NCI-H1092 (cell line): ENCODE results near the gene ZNF329.

Experiments
- DNase-seq: peaks from one replicate; lab custom pipeline; 2025; lab: John Stamatoyannopoulos, UW

ZNF329 gene

GRCh38 chr19:58118979-58119733 is 31.4 kb downstream of the ZNF329 start:
- DNase-seq, result no peak

GRCh38 chr19:58117841-58118575 is 32.6 kb downstream of the ZNF329 start:
- no peak for DNase-seq

GRCh38 chr19:58108546-58108817 is 42.1 kb downstream of the ZNF329 start:
- DNase-seq, result no peak

- DNase-seq, result no peak
These were observed 42.6 kb downstream of the ZNF329 start for GRCh38 chr19:58107778-58108545.

GRCh38 chr19:58098682-58098998 is 51.9 kb downstream of the ZNF329 start:
- DNase-seq, result no peak

GRCh38 chr19:58097781-58098681 is 52.6 kb downstream of the ZNF329 start, which contains the start of gene ZSCAN18:
ZSCAN18 (minus strand) TSS chr19:58098231; CDS start chr19:58090267, 7,964 bp downstream.
- DNase-seq, result peak; percentile 93

GRCh38 chr19:58097349-58097748 is 53.2 kb downstream of the ZNF329 start:
- no peak for DNase-seq

GRCh38 chr19:58096884-58097283 is 53.7 kb downstream of the ZNF329 start:
- DNase-seq, result no peak

- DNase-seq, result no peak
These were observed 55.3 kb downstream of the ZNF329 start for GRCh38 chr19:58095328-58095727.

GRCh38 chr19:58093071-58093470 is 57.5 kb downstream of the ZNF329 start:
- DNase-seq, result no peak

GRCh38 chr19:58091251-58091995 is 59.2 kb downstream of the ZNF329 start:
- no peak for DNase-seq

GRCh38 chr19:58089846-58090245 is 60.7 kb downstream of the ZNF329 start:
- DNase-seq, result no peak

- no peak for DNase-seq
These were observed 62.0 kb downstream of the ZNF329 start for GRCh38 chr19:58088521-58089052.

- no peak for DNase-seq
These were observed 63.5 kb downstream of the ZNF329 start for GRCh38 chr19:58086825-58087710.

- no peak for DNase-seq
These were observed 65.2 kb downstream of the ZNF329 start for GRCh38 chr19:58085348-58085875.

GRCh38 chr19:58084596-58085347 is 65.8 kb downstream of the ZNF329 start:
- no peak for DNase-seq

GRCh38 chr19:58083021-58083420 is 67.6 kb downstream of the ZNF329 start:
- DNase-seq, result no peak

GRCh38 chr19:58079792-58080191 is 70.8 kb downstream of the ZNF329 start:
- no peak for DNase-seq
